WI38 (cell line): ENCODE results near the gene IL16.

Experiments used
- H3K4me3 ChIP-seq: 2 replicates; pipeline ENCODE4 v1.5.1; 2011; ENCODE audit warnings: low read depth, mild to moderate bottlenecking, control low read depth, low read length
- TF ChIP-seq, protein P1 (sequence below): IDR thresholded peaks from 2 replicates; pipeline ENCODE4 v1.5.1; 2012; ENCODE audit warnings: low read depth, mild to moderate bottlenecking, control low read depth, low read length

Gene IL16

DNA sequence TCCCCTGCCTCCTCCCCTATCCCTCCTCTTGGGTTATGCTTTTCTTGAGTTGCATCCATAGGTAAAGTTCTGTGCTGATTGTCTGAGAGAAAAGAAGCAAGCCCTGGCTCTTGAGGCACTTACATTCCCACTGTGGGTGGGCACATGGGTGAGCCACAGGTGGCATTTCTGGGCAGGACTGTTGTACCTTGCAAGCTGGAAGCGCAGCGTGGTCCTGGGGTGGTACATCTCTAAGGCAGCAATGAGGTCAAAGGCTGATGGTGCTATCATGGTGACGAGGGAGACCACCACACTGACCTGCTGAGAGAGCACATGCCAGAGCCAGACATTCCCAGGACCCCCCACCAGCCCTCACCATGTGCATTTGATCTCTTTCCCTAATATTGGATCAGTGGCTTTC lies 152.6 kb downstream of the IL16 start:
- TF ChIP-seq, protein P1, sequence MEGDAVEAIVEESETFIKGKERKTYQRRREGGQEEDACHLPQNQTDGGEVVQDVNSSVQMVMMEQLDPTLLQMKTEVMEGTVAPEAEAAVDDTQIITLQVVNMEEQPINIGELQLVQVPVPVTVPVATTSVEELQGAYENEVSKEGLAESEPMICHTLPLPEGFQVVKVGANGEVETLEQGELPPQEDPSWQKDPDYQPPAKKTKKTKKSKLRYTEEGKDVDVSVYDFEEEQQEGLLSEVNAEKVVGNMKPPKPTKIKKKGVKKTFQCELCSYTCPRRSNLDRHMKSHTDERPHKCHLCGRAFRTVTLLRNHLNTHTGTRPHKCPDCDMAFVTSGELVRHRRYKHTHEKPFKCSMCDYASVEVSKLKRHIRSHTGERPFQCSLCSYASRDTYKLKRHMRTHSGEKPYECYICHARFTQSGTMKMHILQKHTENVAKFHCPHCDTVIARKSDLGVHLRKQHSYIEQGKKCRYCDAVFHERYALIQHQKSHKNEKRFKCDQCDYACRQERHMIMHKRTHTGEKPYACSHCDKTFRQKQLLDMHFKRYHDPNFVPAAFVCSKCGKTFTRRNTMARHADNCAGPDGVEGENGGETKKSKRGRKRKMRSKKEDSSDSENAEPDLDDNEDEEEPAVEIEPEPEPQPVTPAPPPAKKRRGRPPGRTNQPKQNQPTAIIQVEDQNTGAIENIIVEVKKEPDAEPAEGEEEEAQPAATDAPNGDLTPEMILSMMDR, result no peak

GRCh38 chr15:81351651-81352050 lies 155.0 kb downstream of the IL16 start:
- TF ChIP-seq, protein P1, result no peak
- no peak overlapping the region for H3K4me3 ChIP-seq

More for the DNA sequence above, 152.6 kb downstream of the IL16 start:
- no peak overlapping the region for H3K4me3 ChIP-seq

DNA sequence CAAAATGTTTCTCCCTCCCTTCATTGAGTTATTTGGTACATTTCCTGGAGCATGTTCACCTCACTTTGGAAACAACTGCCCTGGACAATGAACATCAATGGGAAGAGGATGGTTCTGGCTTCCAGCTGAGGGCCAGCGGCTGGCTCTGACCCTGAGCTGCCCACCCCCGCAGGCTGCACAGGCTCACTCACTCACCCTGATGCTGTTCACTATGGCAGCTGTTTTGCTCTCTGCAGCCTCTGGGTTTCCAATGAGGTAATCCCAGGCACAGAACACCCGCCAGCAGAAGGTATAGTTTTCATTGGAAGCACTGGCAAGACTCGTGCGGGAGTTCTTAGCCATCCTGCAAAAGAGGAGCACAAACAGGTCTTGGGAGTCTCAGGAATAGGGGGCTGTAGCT lies 159.6 kb downstream of the IL16 start:
- TF ChIP-seq, protein P1, result no peak

GRCh38 chr15:81357180-81357686 lies 160.6 kb downstream of the IL16 start:
- no peak overlapping the region for H3K4me3 ChIP-seq
- TF ChIP-seq, protein P1, result no peak

More for the DNA sequence above, 159.6 kb downstream of the IL16 start:
- no peak overlapping the region for H3K4me3 ChIP-seq

- H3K4me3 ChIP-seq, result no peak overlapping the region
- TF ChIP-seq, protein P1, result no peak
Observed at GRCh38 chr15:81358248-81358647, 161.6 kb downstream of the IL16 start.

DNA sequence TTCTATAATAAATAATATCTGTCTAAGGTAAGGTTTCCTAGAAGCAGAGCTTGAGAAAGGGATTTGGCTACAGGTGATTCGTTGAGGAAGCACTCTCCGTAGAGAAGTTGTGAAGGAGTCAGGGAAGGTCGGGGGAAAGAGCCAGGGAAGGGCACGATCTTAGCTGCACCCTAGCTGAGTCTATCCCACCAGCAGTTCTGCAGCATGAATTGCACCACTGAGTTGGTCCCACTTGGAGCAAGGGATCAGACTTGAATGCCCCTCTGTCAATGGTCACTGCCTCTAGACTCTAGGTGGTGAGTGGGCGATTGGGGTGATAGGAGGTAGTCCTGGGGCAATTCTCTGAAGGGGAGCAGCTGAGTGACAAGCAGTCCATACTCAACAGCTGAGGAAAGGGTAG lies 163.8 kb downstream of the IL16 start:
- no peak overlapping the region for H3K4me3 ChIP-seq
- TF ChIP-seq, protein P1, result no peak

GRCh38 chr15:81361891-81362290 lies 165.2 kb downstream of the IL16 start:
- TF ChIP-seq, protein P1, result no peak
- H3K4me3 ChIP-seq, result no peak overlapping the region
